B cell (primary cell): ENCODE results near the gene ADARB2. TPM values are rescaled to one million over a fixed set of nuclear protein-coding genes. Genes with fewer than 3 reads are reported as not detected.

Experiments
- ATAC-seq: fragments of 200-7000 bp; cut with Tn5 transposase; one replicate; pipeline ENCODE4 v1.10.0; 2021; ENCODE audit warnings: low read depth, mild to moderate bottlenecking, moderate number of reproducible peaks, moderate library complexity
- CTCF ChIA-PET: fragments of 350-600 bp; sonication (Branson Sonifier 250); formaldehyde crosslinking; loops from one replicate; lab custom pipeline; 2021; ENCODE audit warnings: antibody characterized with exemption, inconsistent platforms; lab: Charles Lee
- POLR2A ChIA-PET: fragments of 350-600 bp; sonication (Branson Sonifier 250); formaldehyde crosslinking; loops from one replicate; lab custom pipeline; 2021; ENCODE audit warnings: antibody characterized with exemption; lab: Charles Lee
- DNase-seq: peaks from one replicate; pipeline ENCODE4 v3.0.0; 2013
- H2AFZ ChIP-seq: 2 replicates; pipeline ENCODE4 v1.6.1; 2012; ENCODE audit warnings: mild to moderate bottlenecking, low read depth, low read length; ENCODE audit not compliant: insufficient read depth, poor library complexity, severe bottlenecking
- H3K27ac ChIP-seq, 2 donors: 1 replicate in 1 of 2; 2 replicates in 1 of 2; pipeline ENCODE4 v1.5.1; 2012 to 2013; ENCODE audit warnings: low read length in 2 of 2, mild to moderate bottlenecking in 2 of 2, moderate library complexity in 1 of 2
- H3K27me3 ChIP-seq, 4 experiments: fragments of 200-600 bp in 1 of 4; sonication (generic) in 1 of 4; replicated peaks in 1 of 4; 1 replicate in 2 of 4; 2 replicates in 2 of 4; pipeline versions ENCODE4 v1.6.1 to v1.7.0; 2013 to 2016; ENCODE audit warnings: low read length in 3 of 4, mild to moderate bottlenecking in 2 of 4, mixed read lengths in 1 of 4, moderate library complexity in 1 of 4; ENCODE audit not compliant: insufficient read depth in 4 of 4, control insufficient read depth in 3 of 4; ENCODE audit errors: control extremely low read depth in 1 of 4
- H3K36me3 ChIP-seq, 2 experiments: replicated peaks in 1 of 2; 1 replicate in 1 of 2; 2 replicates in 1 of 2; pipeline versions ENCODE4 v1.6.1 to v1.7.1; 2013; ENCODE audit warnings: low read length in 1 of 2; ENCODE audit not compliant: insufficient read depth in 2 of 2, control insufficient read depth in 1 of 2; ENCODE audit errors: control extremely low read depth in 1 of 2, extremely low read depth in 1 of 2
- H3K4me1 ChIP-seq, 2 donors: fragments of 200-600 bp in 1 of 2; sonication (generic) in 1 of 2; 1 replicate in 1 of 2; 2 replicates in 1 of 2; pipeline versions ENCODE4 v1.5.1 to v1.6.1; 2013 to 2017; ENCODE audit warnings: low read length in 2 of 2; ENCODE audit not compliant: control insufficient read depth in 2 of 2, insufficient read depth in 2 of 2
- H3K4me2 ChIP-seq: replicated peaks from 2 replicates; pipeline ENCODE3; 2012; ENCODE audit warnings: mild to moderate bottlenecking, low read depth, low read length; ENCODE audit not compliant: poor library complexity, severe bottlenecking
- H3K4me3 ChIP-seq, 5 experiments: fragments of 200-600 bp in 1 of 5; sonication (generic) in 1 of 5; 1 replicate in 3 of 5; 2 replicates in 2 of 5; pipeline versions ENCODE4 v1.5.1 to v1.7.0; 2011 to 2016; ENCODE audit warnings: low read length in 4 of 5, mild to moderate bottlenecking in 4 of 5, low read depth in 2 of 5, control low read depth in 1 of 5, moderate library complexity in 1 of 5; ENCODE audit not compliant: insufficient read depth in 1 of 5; ENCODE audit errors: control extremely low read depth in 1 of 5, extremely low read depth in 1 of 5
- H3K79me2 ChIP-seq: fragments of 200-600 bp; sonication (generic); one replicate; pipeline ENCODE4 v1.6.0; 2016; ENCODE audit warnings: low read length; ENCODE audit not compliant: control insufficient read depth, insufficient read depth
- H3K9ac ChIP-seq: fragments of 200-600 bp; sonication (generic); 2 replicates; pipeline ENCODE4 v1.6.1; 2017; ENCODE audit warnings: mild to moderate bottlenecking, low read length, moderate library complexity
- H3K9me3 ChIP-seq, 3 donors: one replicate each; pipeline versions ENCODE4 v1.6.1 to v1.7.1; 2013; ENCODE audit warnings: low read length in 2 of 3; ENCODE audit not compliant: control insufficient read depth in 2 of 3, insufficient read depth in 1 of 3; ENCODE audit errors: control extremely low read depth in 1 of 3
- H4K20me1 ChIP-seq: 2 replicates; pipeline ENCODE4 v1.6.0; 2012; ENCODE audit warnings: mild to moderate bottlenecking, low read length; ENCODE audit not compliant: insufficient read depth, control insufficient read depth, poor library complexity, severe bottlenecking
- H3K27ac Mint-ChIP-seq: one replicate; pipeline ENCODE4 v1.8.0; 2021; ENCODE audit warnings: mixed read lengths
- H3K27me3 Mint-ChIP-seq: one replicate; pipeline ENCODE4 v1.8.0; 2021; ENCODE audit warnings: mixed read lengths
- H3K4me1 Mint-ChIP-seq: one replicate; pipeline ENCODE4 v1.8.0; 2021; ENCODE audit warnings: mixed read lengths
- H3K4me3 Mint-ChIP-seq: one replicate; pipeline ENCODE4 v1.8.0; 2021; ENCODE audit warnings: mixed read lengths
- H3K9me3 Mint-ChIP-seq: one replicate; pipeline ENCODE4 v1.8.0; 2022; ENCODE audit warnings: mixed read lengths; ENCODE audit not compliant: insufficient read depth
- EZH2 ChIP-seq: IDR thresholded peaks from 2 replicates; pipeline ENCODE4 v1.6.1; 2012; ENCODE audit warnings: borderline replicate concordance, low read depth, mild to moderate bottlenecking, moderate library complexity, low read length; ENCODE audit not compliant: insufficient read depth, poor library complexity, severe bottlenecking
- WGBS: methylation state at CpG from one replicate; pipeline ENCODE4 v1.1.5; 2013; ENCODE audit warnings: missing lambda C conversion rate; ENCODE audit not compliant: insufficient coverage; 5-methylcytosine and 5-hydroxymethylcytosine counted together
- intact Hi-C: fragments of 100-400 bp; cut with micrococcal nuclease; formaldehyde crosslinking; loops from one replicate; pipeline ENCODE4 v1.10.0; 2022
- polyA plus RNA-seq: library from polyadenylated mRNA; depleted of rRNA; stranded (reverse); fragments of >200 nt; gene quantifications from 2 replicates; pipeline ENCODE4 v1.2.3, GENCODE V29; 2012
- total RNA-seq, 2 donors: library from RNA; stranded (reverse); fragments of 120-200 nt in 1 of 2; gene quantifications; 1 replicate in 1 of 2; 2 replicates in 1 of 2; pipeline versions ENCODE4 v1.2.3 to v1.2.4, GENCODE V29; 2013 to 2022
- TF ChIP-seq, protein P1 (sequence below): fragments of 200-600 bp; IDR thresholded peaks from one replicate; pipeline ENCODE4 v1.8.0; 2022; ENCODE audit warnings: antibody characterized with exemption, mild to moderate bottlenecking

ADARB2 gene
- total and polyA plus RNA-seq, 2 donors (not counting 1 experiment from before 2014, with no cell fraction given), result 0.13 to 0.96 TPM

- H3K4me2 ChIP-seq, result no peak overlapping the region
- H3K27me3 Mint-ChIP-seq, result no peaks in the 10 kb centered on the region
- H3K79me2 ChIP-seq, result no peaks in the 10 kb centered on the region
- no peak overlapping the region for H2AFZ ChIP-seq
- no peaks in the 10 kb centered on the region for H3K27me3 ChIP-seq
- H3K9me3 ChIP-seq, result peaks cover 0 to 2% (median 0%) of the 10 kb centered on the region in 3 donors
- ChIA-PET CTCF (no interaction called here), POLR2A (no interaction called here)
- H3K9me3 Mint-ChIP-seq, result no peaks in the 10 kb centered on the region
- no peak overlapping the region for H3K4me3 ChIP-seq
- H3K4me1 Mint-ChIP-seq, result no peaks in the 10 kb centered on the region
- H3K27ac Mint-ChIP-seq, result no peak overlapping the region
- no peak overlapping the region for H3K4me3 Mint-ChIP-seq
- H3K27ac ChIP-seq, result no peak overlapping the region
- TF ChIP-seq, protein P1, sequence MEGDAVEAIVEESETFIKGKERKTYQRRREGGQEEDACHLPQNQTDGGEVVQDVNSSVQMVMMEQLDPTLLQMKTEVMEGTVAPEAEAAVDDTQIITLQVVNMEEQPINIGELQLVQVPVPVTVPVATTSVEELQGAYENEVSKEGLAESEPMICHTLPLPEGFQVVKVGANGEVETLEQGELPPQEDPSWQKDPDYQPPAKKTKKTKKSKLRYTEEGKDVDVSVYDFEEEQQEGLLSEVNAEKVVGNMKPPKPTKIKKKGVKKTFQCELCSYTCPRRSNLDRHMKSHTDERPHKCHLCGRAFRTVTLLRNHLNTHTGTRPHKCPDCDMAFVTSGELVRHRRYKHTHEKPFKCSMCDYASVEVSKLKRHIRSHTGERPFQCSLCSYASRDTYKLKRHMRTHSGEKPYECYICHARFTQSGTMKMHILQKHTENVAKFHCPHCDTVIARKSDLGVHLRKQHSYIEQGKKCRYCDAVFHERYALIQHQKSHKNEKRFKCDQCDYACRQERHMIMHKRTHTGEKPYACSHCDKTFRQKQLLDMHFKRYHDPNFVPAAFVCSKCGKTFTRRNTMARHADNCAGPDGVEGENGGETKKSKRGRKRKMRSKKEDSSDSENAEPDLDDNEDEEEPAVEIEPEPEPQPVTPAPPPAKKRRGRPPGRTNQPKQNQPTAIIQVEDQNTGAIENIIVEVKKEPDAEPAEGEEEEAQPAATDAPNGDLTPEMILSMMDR, result no peak
- TF ChIP-seq EZH2, result no peak
- intact Hi-C loops, result no loop called here
- H3K9ac ChIP-seq, result no peak overlapping the region
- WGBS, result 95% methylated on average over 2 of the region's 4 CpGs
- H3K4me1 ChIP-seq, result no peaks in the 10 kb centered on the region
- H4K20me1 ChIP-seq, result no peaks in the 10 kb centered on the region
- H3K36me3 ChIP-seq, result no peaks in the 10 kb centered on the region
- ATAC-seq (no peak), DNase-seq (no peak)
These were observed 345.2 kb downstream of the ADARB2 start for GRCh38 chr10:1392127-1392526.

DNA sequence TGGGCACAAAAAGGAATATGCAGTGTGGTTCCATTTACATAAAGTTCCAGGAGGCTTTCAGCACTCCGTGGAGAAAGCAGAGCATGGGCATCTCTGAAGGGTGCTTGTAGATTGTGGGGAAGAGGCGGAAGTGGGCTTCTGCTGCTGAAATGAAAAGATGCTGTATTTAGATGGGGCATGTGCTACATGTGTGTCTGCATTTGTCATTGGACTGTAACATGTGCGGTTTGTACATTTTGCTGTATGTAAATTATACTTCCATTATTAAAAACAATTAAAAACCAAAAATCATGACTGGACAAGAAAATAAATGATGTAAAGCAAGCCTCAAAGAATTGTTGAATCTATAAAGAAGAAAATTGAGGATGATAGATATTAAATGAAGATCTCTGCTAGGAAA is 347.1 kb downstream of the ADARB2 start:
- ATAC-seq, result no peak
- H3K9me3 ChIP-seq, result peaks cover 0 to 8% (median 0%) of the 10 kb centered on the region in 3 donors
- H3K27ac ChIP-seq, result no peak overlapping the region
- Mint-ChIP-seq H3K4me3 (no peak overlapping the region), H3K27ac (no peak overlapping the region), H3K27me3 (peaks cover 4% of the 10 kb centered on the region), H3K4me1 (no peaks in the 10 kb centered on the region), H3K9me3 (peaks cover 4% of the 10 kb centered on the region)
- no peaks in the 10 kb centered on the region for H3K4me1 ChIP-seq
- H3K9ac ChIP-seq, result no peak overlapping the region
- TF ChIP-seq, protein P1, result no peak
- TF ChIP-seq EZH2, result no peak
- H3K4me2 ChIP-seq, result no peak overlapping the region
- H3K36me3 ChIP-seq, result no peaks in the 10 kb centered on the region
- no peaks in the 10 kb centered on the region for H4K20me1 ChIP-seq
- intact Hi-C loops, result no loop called here
- H2AFZ ChIP-seq, result no peak overlapping the region
- no peak overlapping the region for H3K4me3 ChIP-seq
- no peaks in the 10 kb centered on the region for H3K79me2 ChIP-seq
- WGBS, result 50% methylated on average over 1 of the region's 3 CpGs
- no peaks in the 10 kb centered on the region for H3K27me3 ChIP-seq
- POLR2A ChIA-PET, result no interaction called here
- DNase-seq, result no peak
- CTCF ChIA-PET, result no interaction called here
